Astrocyte of the spinal cord (primary cell): ENCODE data around the gene ZNF638.

Experiments used
- DNase-seq: peaks from one replicate; pipeline ENCODE4 v3.0.0; 2011; ENCODE audit warnings: low read depth, low spot score
- H3K4me3 ChIP-seq: 2 replicates; pipeline ENCODE4 v1.5.1; 2011; ENCODE audit warnings: low read depth, mild to moderate bottlenecking, low read length, moderate library complexity
- in situ Hi-C: cut with HindIII; loops from 2 replicates; pipeline ENCODE4 v1.10.0; 2017; ENCODE audit warnings: low sequenced_read_pairs
- TF ChIP-seq, protein P1 (sequence below): IDR thresholded peaks from 2 replicates; pipeline ENCODE4 v1.5.1; 2012; ENCODE audit warnings: low read depth, mild to moderate bottlenecking, low read length, inconsistent platforms

The ZNF638 gene

DNA sequence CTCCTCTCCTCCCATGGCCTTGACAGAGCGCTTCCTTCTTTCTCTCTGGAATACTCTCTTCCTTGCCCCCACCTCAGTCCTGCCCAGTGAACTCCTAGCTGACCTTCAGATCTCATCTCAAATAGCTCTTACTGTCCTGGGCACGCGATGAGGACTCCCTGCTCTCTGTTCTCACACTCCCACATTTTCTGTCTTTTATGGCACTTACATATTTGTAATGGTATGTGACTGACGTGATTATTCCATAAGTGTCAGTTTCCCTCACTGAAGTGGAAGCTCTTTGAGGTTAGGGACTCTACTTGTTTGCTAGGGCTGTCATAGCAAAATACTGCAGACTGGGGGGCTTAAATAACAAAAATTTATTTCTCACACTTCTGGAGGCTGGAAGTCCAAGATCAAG lies 120.1 kb downstream of the ZNF638 start:
- in situ Hi-C loops, result no loop called here
- TF ChIP-seq, protein P1, sequence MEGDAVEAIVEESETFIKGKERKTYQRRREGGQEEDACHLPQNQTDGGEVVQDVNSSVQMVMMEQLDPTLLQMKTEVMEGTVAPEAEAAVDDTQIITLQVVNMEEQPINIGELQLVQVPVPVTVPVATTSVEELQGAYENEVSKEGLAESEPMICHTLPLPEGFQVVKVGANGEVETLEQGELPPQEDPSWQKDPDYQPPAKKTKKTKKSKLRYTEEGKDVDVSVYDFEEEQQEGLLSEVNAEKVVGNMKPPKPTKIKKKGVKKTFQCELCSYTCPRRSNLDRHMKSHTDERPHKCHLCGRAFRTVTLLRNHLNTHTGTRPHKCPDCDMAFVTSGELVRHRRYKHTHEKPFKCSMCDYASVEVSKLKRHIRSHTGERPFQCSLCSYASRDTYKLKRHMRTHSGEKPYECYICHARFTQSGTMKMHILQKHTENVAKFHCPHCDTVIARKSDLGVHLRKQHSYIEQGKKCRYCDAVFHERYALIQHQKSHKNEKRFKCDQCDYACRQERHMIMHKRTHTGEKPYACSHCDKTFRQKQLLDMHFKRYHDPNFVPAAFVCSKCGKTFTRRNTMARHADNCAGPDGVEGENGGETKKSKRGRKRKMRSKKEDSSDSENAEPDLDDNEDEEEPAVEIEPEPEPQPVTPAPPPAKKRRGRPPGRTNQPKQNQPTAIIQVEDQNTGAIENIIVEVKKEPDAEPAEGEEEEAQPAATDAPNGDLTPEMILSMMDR, result no peak
- no peak for DNase-seq
- H3K4me3 ChIP-seq, result no peak overlapping the region

- no peak overlapping the region for H3K4me3 ChIP-seq
- DNase-seq, result peak; percentile 31
- in situ Hi-C loops, result no loop called here
- TF ChIP-seq, protein P1, result peak; percentile 29
Observed at GRCh38 chr2:71452565-71452964, 121.0 kb downstream of the ZNF638 start.

- TF ChIP-seq, protein P1, result no peak
- in situ Hi-C loops, result no loop called here
- peak within 1 kb of the TSS; percentile 45 for H3K4me3 ChIP-seq
- peak; percentile 23 for DNase-seq
Observed at GRCh38 chr2:71453404-71454220, 122.0 kb downstream of the ZNF638 start, which contains the start of gene DYSF. DYSF (plus strand) TSS chr2:71453561.

DNA sequence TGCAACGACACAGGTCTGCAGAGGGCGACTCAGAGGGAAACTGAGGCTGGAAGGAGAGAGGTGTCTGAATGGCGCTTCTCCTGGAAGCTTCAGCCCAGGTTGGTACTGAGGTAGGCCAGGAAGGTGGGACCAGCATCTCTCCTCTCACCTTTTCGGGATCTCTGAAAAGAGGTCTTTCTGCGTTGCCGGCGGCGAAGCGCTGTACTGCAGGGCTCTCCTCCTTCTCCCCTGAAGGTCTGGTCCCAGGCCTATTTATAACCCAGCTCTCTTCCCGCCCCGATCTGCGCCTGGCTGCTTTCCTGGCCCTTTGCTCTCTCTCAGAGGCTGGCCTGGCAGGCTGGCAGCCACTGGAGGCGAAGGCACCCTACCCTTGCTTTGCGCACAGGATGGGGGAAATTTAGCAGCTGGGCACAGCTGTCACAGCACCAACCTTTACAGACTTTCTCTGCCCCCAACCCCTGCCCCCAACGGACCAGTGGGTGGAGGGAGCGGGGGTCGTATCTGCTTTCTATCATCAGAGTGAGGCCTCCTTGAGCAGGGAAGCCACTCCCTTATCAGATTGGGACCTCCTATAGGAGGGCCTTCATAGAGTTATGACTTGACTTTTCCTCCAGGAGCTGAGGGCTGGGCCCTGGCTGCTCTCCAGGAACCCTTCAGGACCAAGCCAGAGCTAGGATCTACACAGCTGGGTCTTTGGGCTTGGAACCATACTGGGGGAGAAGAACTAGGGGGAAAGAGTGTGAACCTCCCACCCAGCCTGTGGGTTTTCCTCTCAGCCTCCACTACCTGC lies 122.8 kb downstream of the ZNF638 start:
- TF ChIP-seq, protein P1, result no peak
- DNase-seq, result no peak
- H3K4me3 ChIP-seq, result peak overlapping the region; percentile 45
- in situ Hi-C loops, result no loop called here

DNA sequence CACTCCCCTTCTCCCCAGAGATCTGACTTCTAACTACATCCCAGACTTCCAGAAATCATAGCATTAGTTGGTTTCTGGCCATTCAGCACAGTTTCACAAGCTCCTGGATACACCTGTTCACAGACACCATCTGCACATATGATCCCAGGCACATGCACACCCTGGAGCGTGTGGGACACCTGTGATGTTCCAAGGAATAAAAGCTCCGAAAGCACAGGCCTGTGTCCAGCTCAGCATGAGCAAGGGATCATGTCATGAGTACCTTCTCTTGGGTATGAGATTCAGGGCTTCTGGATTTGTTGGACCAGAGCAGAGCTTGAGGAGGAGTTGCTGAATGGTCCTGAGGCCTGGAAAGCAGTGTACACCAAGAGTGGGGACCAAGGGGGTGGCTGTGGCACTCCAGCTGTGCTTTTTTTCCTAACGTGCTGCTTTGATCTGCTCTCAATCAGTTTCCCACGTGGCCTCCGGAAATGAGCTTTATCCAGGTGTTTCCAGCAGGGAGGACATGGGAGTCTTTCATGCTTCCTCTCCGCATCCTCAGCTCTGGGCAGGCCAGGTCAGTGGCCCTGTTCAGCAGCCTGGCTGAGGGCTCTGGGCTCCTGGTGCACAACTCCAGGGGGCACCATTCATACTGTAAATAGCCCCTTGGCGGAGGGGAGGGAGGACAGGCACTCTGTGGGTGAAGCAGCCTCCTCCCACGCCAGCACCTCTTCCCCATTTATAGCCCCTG lies 123.6 kb downstream of the ZNF638 start:
- TF ChIP-seq, protein P1, result no peak
- in situ Hi-C loops, result no loop called here
- DNase-seq, result no peak
- H3K4me3 ChIP-seq, result no peak overlapping the region
